Testis (tissue), 3 donors: ENCODE measurements around the gene PLCB1. TPM values are rescaled to one million over a fixed set of nuclear protein-coding genes. Genes with fewer than 3 reads are reported as not detected.

ENCODE experiments used
- DNase-seq: peaks from one replicate; pipeline ENCODE4 v3.0.0-alpha.2; 2019
- H3K27ac ChIP-seq, 2 donors: fragments of 200-600 bp; sonication (generic); one replicate each; pipeline ENCODE4 v1.5.1; 2019
- H3K27me3 ChIP-seq: fragments of 200-600 bp; sonication (generic); one replicate; pipeline ENCODE4 v1.5.1; 2019
- H3K36me3 ChIP-seq: fragments of 200-600 bp; sonication (generic); one replicate; pipeline ENCODE4 v1.5.1; 2017; ENCODE audit warnings: low read depth; ENCODE audit errors: missing control alignments
- H3K4me1 ChIP-seq: fragments of 200-600 bp; sonication (generic); one replicate; pipeline ENCODE4 v1.5.1; 2019
- H3K4me3 ChIP-seq, 2 donors: fragments of 200-600 bp; sonication (generic); one replicate each; pipeline ENCODE4 v1.5.1; 2017 to 2019
- H3K9me3 ChIP-seq: fragments of 200-600 bp; sonication (generic); one replicate; pipeline ENCODE4 v1.5.1; 2017
- POLR2A ChIP-seq: fragments of 450-650 bp; IDR thresholded peaks from one replicate; pipeline ENCODE4 v1.6.1; 2017; ENCODE audit warnings: antibody characterized with exemption, mild to moderate bottlenecking, moderate library complexity
- WGBS, 2 donors: methylation state at CpG; one replicate each; pipeline ENCODE4 v1.1.5; 2018; 5-methylcytosine and 5-hydroxymethylcytosine counted together
- intact Hi-C: fragments of 100-400 bp; cut with DNase I; formaldehyde crosslinking; loops from one replicate; pipeline ENCODE4 v1.15.1; 2023; ENCODE audit warnings: low total_unique reads
- polyA plus RNA-seq: library from polyadenylated mRNA; stranded (reverse); fragments of 350-450 nt; fragmentation: Illumina TruSeq; extraction: RNeasy Lipid Tissue Mini Kit (QIAGEN cat#74804); gene quantifications from one replicate; pipeline ENCODE4 v1.2.3, GENCODE V29; 2014; ENCODE audit warnings: low read depth, low replicate concordance; ENCODE audit not compliant: insufficient read depth
- total RNA-seq, 2 donors: library from RNA; depleted of rRNA; stranded (reverse); fragments of >200 nt; gene quantifications; one replicate each; pipeline ENCODE4 v1.2.3, GENCODE V29; 2016
- TF ChIP-seq, protein P1 (sequence below), 3 experiments: fragments of 450-650 bp in 2 of 3; fragments of 200-600 bp in 1 of 3; sonication (generic) in 1 of 3; IDR thresholded peaks; one replicate each; pipeline ENCODE4 v1.5.1; 2016 to 2019; ENCODE audit warnings: antibody characterized with exemption in 3 of 3, mild to moderate bottlenecking in 2 of 3, moderate library complexity in 1 of 3

Gene PLCB1
- total and polyA plus RNA-seq, 3 donors from 2014 or later, result 3.1 to 9.8 (median 8.2) TPM

DNA sequence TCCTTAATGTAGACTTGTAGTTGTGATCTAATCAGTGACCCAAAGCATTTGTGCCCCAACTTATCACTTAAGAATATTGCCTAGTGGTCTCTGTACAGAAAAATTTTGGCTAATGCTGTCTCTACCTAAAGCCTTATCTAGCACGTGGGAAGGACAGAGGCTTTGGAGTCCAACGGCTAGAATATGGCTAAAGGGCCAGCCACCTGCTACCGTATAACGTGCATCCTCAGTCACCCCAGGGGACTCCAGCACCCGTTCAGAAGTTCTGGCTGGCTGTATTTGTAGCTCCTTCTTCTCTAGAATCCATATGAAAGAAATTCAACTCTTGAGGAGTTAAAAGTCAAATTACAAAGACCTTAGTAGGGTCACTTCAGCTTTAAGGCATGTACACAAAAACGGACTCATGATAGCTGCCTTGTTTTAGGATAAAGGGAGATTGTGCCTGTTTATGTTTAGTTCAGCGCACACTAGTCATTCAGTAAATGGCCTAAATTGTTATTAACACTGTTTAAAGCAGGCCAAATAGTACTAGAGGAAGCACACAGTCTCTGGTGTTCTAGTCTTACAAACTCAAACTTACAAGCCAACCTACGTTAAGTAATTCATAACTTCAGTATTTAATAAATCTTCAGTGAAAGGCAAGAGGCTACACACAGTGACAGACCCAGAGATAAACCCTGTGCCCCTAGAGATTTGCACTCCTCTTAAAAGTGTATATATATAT lies 529.3 kb downstream of the PLCB1 start:
- no peaks in the 10 kb centered on the region for H3K9me3 ChIP-seq
- no peaks in the 10 kb centered on the region for H3K36me3 ChIP-seq
- H3K27ac ChIP-seq, result no peak overlapping the region
- no peaks in the 10 kb centered on the region for H3K27me3 ChIP-seq
- WGBS, 2 donors, result 68 to 88% methylated on average over 8 of the region's 8 CpGs
- intact Hi-C loops, result no loop called here
- no peak overlapping the region for H3K4me3 ChIP-seq
- TF ChIP-seq, protein P1, sequence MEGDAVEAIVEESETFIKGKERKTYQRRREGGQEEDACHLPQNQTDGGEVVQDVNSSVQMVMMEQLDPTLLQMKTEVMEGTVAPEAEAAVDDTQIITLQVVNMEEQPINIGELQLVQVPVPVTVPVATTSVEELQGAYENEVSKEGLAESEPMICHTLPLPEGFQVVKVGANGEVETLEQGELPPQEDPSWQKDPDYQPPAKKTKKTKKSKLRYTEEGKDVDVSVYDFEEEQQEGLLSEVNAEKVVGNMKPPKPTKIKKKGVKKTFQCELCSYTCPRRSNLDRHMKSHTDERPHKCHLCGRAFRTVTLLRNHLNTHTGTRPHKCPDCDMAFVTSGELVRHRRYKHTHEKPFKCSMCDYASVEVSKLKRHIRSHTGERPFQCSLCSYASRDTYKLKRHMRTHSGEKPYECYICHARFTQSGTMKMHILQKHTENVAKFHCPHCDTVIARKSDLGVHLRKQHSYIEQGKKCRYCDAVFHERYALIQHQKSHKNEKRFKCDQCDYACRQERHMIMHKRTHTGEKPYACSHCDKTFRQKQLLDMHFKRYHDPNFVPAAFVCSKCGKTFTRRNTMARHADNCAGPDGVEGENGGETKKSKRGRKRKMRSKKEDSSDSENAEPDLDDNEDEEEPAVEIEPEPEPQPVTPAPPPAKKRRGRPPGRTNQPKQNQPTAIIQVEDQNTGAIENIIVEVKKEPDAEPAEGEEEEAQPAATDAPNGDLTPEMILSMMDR (IDR thresholded peaks at IDR 0.05), result no peak
- no peak for TF ChIP-seq POLR2A
- no peaks in the 10 kb centered on the region for H3K4me1 ChIP-seq
- no peak for DNase-seq

DNA sequence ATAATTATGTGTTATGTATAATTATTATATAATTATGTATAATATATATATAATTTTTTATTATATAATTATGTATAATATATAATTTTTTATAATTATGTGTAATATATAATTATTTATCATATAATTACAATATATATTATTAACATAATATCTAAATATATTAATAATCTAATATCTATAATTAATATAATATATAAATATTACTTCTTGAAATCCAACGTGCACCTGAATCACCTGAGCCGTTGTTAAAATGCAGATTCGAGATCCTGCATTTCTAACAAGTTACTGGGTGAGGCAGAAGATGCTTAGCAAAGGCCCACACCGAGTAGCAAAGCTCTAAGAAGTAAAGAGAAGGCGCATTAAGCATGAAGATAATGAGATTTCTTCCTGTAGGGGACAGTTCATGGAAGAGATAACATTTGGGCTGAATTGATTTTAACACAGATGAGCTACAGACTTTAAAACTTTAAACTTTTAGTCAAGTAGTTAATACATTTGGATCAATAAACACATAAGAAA lies 530.4 kb downstream of the PLCB1 start:
- WGBS, 2 donors, result 86 to 94% methylated on average over 5 of the region's 5 CpGs
- no peak for DNase-seq
- H3K27me3 ChIP-seq, result no peaks in the 10 kb centered on the region
- no peaks in the 10 kb centered on the region for H3K9me3 ChIP-seq
- no peaks in the 10 kb centered on the region for H3K4me1 ChIP-seq
- no peak overlapping the region for H3K4me3 ChIP-seq
- H3K36me3 ChIP-seq, result no peaks in the 10 kb centered on the region
- intact Hi-C loops, result no loop called here
- TF ChIP-seq, protein P1 (IDR thresholded peaks at IDR 0.05), result no peak
- TF ChIP-seq POLR2A, result no peak
- H3K27ac ChIP-seq, result no peak overlapping the region

DNA sequence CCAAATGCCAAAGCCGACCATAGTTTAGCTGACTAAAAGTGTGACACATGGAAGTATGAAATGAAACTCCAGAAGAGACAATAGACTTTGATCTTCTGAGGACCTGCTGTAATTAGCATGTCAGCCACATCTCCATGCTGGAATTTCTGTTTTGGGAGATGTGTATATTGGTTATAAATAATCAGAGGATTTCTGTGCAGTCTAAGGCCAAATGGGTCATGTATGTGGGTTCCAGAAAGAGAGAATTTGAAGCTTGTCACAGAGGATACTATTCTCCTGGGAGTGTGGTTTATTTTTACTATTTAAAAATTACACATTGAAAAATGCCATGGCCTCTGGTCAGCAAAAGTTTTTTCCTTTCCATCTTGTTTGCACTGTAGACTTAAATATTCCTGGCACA lies 531.4 kb downstream of the PLCB1 start:
- no peak for DNase-seq
- TF ChIP-seq POLR2A, result no peak
- TF ChIP-seq, protein P1 (IDR thresholded peaks at IDR 0.05), result no peak
- Histone ChIP-seq H3K36me3 (no peaks in the 10 kb centered on the region), H3K27ac (no peak overlapping the region), H3K4me1 (no peaks in the 10 kb centered on the region), H3K27me3 (no peaks in the 10 kb centered on the region), H3K9me3 (no peaks in the 10 kb centered on the region), H3K4me3 (no peak overlapping the region)
- 96 to 100% methylated on average over 1 of the region's 1 CpG for WGBS, 2 donors
- intact Hi-C loops, result no loop called here

DNA sequence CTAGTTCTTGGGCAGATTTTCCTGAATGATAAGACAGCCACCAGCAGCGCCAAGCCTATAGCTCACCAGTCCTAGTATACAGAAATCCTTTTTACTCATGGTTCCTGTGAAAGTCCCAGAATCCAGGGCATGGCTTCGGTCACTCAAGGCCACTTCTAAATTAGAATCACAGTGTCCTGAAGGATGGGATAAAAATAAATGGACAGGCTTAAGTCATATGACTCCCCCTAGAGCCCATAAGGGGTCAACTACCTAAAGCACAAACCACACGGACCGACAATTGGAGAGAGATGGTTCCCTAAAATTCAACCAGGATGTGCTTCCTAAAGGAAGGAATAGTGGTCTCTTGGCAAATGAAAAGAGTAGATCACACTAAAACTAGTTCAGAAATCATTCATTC lies 532.7 kb downstream of the PLCB1 start:
- H3K27me3 ChIP-seq, result no peaks in the 10 kb centered on the region
- no peak overlapping the region for H3K27ac ChIP-seq
- H3K36me3 ChIP-seq, result no peaks in the 10 kb centered on the region
- H3K9me3 ChIP-seq, result no peaks in the 10 kb centered on the region
- intact Hi-C loops, result no loop called here
- no peak for DNase-seq
- H3K4me1 ChIP-seq, result no peaks in the 10 kb centered on the region
- H3K4me3 ChIP-seq, result no peak overlapping the region
- 79 to 86% methylated on average over 4 of the region's 4 CpGs for WGBS, 2 donors
- TF ChIP-seq, protein P1 (IDR thresholded peaks at IDR 0.05), result no peak
- TF ChIP-seq POLR2A, result no peak

DNA sequence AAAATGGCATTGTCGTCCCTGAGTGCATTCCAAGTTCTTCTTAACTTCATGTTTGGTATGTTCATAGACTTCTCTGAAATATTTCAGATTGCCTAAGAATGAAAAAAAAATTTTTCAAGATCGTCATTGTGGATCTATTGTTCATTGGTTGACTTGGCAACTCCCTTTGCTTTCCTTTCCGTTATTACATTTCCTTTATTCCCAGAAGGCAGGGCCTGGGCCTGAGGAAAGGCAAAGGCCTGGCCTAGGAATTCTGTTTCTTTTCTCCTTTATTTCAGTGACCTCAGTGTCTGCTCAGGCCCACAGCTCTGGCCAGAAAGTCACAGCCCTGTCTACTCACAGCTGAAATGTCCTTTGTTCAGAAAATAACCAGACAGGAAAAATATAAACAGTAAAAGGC lies 535.2 kb downstream of the PLCB1 start:
- H3K9me3 ChIP-seq, result no peaks in the 10 kb centered on the region
- intact Hi-C loops, result no loop called here
- no peak overlapping the region for H3K4me3 ChIP-seq
- H3K4me1 ChIP-seq, result no peaks in the 10 kb centered on the region
- H3K36me3 ChIP-seq, result no peaks in the 10 kb centered on the region
- no peak for DNase-seq
- TF ChIP-seq POLR2A, result no peak
- TF ChIP-seq, protein P1 (IDR thresholded peaks at IDR 0.05), result no peak
- WGBS, 2 donors, result 82 to 86% methylated on average over 3 of the region's 3 CpGs
- no peaks in the 10 kb centered on the region for H3K27me3 ChIP-seq
- H3K27ac ChIP-seq, result no peak overlapping the region
